Activated CD8-positive, alpha-beta memory T cell treated with anti-CD3 and anti-CD28 coated beads, Interleukin-2, amount 10 ng/mL, durations not matched to agents 7 days and 5 days (primary cell): ENCODE data around the gene MBD3L2. TPM values are rescaled to one million over a fixed set of nuclear protein-coding genes. Genes with fewer than 3 reads are reported as not detected.

Experiments used
- total RNA-seq, 2 experiments: library from RNA; stranded (reverse); gene quantifications; one replicate each; pipeline ENCODE4 v1.2.3, GENCODE V29; 2021

The MBD3L2 gene
- total RNA-seq, 2 experiments from 2014 or later, result not detected

Other genes starting within 250 kb of the MBD3L2 start
- gene ADGRE1, start 161.7 kb upstream of the MBD3L2 start, total RNA-seq, result under 1 TPM; 0.44 to 0.54 TPM
- not detected for gene MBD3L2B, start 27.9 kb upstream of the MBD3L2 start, total RNA-seq
- gene MBD3L5, start 18.7 kb upstream of the MBD3L2 start, total RNA-seq, result not detected
- not detected for gene MBD3L4, start 9.1 kb upstream of the MBD3L2 start, total RNA-seq
- gene MBD3L3, start 9.4 kb downstream of the MBD3L2 start, total RNA-seq, result not detected
- gene ZNF557, start 20.4 kb downstream of the MBD3L2 start, total RNA-seq, result 10 to 100 TPM; 13.3 to 13.5 TPM
- gene INSR, start 245.1 kb downstream of the MBD3L2 start, total RNA-seq, result under 1 TPM; 0.20 to 0.63 TPM